ENCODE results near the gene FHL1.

DNA sequence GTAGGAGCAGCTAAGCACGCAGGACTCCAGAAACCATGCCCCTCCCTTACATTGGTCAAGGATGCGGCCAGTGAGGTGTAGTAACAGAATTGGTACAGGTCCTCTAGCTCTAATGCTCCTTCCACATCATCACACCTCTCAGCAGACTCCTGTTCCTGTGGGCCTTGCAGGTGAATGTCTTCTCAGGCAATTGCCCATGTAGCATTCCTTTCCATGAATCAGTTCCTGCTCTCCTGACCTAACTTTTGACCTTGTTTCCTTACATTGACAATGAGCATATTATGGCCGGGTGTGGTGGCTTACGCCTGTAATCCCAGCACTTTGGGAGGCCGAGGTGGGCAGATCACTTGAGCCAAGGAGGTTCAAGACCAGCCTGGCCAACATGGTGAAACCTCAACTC lies 72.6 kb downstream of the FHL1 start:
- TF ChIP-seq, protein P1, sequence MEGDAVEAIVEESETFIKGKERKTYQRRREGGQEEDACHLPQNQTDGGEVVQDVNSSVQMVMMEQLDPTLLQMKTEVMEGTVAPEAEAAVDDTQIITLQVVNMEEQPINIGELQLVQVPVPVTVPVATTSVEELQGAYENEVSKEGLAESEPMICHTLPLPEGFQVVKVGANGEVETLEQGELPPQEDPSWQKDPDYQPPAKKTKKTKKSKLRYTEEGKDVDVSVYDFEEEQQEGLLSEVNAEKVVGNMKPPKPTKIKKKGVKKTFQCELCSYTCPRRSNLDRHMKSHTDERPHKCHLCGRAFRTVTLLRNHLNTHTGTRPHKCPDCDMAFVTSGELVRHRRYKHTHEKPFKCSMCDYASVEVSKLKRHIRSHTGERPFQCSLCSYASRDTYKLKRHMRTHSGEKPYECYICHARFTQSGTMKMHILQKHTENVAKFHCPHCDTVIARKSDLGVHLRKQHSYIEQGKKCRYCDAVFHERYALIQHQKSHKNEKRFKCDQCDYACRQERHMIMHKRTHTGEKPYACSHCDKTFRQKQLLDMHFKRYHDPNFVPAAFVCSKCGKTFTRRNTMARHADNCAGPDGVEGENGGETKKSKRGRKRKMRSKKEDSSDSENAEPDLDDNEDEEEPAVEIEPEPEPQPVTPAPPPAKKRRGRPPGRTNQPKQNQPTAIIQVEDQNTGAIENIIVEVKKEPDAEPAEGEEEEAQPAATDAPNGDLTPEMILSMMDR (IDR thresholded peaks at IDR 0.05): no peak
- no peak for TF ChIP-seq POLR2A (IDR thresholded peaks at IDR 0.05)

Data from thyroid gland (tissue), 4 donors.